HTERT RPE-1 (cell line): ENCODE data around the gene STAMBPL1.
"Not testable (repeated sequence)": the region's sequence is repeated elsewhere in the genome, so short reads cannot be mapped to it uniquely, and the experiment has no call there.

Source experiments
- in situ Hi-C: fragments of 300-500 bp; cut with MboI; formaldehyde crosslinking; loops from 4 replicates; pipeline ENCODE4 v1.14.3; 2020; ENCODE audit warnings: low sequenced_read_pairs

Gene STAMBPL1

DNA sequence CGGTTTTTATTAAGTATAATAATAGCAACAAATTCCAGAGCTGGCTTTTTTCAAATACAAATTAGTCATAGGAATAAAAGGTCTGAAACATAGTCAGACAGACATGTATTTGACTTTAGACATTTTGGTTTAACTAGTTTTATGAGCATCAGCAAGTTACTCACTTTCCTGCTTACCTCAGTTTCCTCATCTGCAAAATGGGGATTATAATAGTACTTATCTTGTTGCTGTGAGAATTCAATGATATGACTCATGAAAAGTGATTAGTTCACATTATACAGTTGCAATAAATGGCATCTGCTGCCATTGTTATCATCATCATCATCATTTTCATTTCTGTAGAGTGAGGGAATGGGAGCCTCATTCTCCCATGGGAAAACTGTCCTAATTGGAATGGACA is 39.0 kb downstream of the STAMBPL1 start:
- in situ Hi-C loops, result no loop called here

DNA sequence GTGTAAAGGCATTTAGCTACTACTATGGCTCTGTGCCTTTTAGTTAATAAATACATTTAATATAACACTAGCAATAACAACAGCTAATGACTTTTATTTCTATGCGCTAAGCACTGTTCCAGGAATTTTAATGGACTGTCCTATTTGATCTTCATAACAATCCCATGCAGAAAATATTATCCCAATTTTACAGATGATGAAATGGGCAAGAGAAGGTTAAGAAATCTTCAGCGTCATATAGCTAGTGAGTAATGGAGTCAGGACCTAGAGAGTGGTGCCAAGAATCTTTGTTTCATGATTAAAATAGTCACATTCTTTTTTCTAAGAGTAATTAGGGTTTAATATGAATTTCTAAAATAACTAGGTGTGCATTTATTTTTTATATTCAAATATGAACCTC is 40.2 kb downstream of the STAMBPL1 start:
- in situ Hi-C loops, result no loop called here

DNA sequence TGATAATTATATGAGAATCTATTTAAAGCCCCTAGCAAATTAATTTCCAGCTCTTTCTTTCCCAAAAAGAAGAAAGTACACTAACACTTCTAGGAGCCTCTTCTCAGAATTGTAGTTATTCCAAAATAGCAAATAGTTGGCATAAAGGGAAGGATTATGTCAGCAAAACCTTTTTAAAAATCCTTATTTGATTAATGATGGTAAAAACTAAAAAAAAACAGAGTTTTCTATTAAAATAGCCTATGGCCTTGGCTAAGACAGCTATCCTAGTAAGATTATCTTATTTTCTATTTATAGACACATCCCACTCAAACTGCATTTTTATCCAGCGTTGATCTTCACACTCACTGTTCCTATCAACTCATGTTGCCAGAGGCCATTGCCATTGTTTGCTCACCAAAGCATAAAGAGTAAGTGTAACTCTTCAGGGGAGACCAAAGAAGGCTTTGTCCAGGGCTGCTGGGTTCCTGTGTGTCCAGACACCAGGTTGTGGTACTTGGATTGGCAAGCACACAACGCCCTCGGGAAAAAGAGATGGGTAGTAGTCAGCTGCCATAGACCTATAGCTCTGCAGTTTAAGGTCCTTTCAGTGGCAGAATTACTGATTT is 41.0 kb downstream of the STAMBPL1 start:
- in situ Hi-C loops, result no loop called here

DNA sequence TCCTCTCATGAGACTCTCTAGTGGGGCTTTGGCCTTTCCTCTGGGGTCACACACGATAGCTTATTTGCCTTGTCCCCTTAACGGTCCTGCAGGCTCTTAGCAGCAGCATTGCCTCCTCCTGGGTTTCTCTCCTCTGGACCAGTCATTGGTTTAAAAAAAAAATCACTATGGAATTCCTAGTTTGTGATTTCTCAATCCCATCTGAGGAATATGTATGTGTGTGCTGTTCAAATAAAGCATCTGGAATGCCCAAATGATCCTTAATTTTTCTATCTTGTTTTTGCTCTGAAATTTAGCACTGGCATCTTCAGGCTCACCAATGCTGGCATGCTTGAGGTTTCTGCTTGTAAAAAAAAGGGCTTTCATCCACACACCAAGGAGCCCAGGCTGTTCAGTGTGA is 42.0 kb downstream of the STAMBPL1 start:
- in situ Hi-C loops, result no loop called here

DNA sequence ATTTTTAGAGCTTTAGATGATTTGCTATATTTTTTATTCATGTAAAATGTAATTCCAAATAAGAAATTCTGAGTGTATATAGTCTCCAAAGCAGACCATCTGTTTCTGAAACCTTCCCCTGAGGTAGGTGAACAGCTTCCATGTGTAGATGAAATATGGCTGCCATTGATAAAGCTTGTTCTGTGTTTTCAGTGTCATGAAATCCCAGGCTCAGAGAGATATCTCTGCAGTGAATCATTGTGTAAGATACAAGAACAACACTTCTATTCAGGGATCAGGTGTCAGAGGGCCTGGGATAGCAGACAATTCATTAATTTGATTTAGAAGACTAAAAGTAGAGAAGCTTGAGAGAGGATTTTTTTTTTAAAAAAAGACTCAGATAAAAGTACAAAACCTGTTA is 43.5 kb downstream of the STAMBPL1 start:
- in situ Hi-C loops, result no loop called here

DNA sequence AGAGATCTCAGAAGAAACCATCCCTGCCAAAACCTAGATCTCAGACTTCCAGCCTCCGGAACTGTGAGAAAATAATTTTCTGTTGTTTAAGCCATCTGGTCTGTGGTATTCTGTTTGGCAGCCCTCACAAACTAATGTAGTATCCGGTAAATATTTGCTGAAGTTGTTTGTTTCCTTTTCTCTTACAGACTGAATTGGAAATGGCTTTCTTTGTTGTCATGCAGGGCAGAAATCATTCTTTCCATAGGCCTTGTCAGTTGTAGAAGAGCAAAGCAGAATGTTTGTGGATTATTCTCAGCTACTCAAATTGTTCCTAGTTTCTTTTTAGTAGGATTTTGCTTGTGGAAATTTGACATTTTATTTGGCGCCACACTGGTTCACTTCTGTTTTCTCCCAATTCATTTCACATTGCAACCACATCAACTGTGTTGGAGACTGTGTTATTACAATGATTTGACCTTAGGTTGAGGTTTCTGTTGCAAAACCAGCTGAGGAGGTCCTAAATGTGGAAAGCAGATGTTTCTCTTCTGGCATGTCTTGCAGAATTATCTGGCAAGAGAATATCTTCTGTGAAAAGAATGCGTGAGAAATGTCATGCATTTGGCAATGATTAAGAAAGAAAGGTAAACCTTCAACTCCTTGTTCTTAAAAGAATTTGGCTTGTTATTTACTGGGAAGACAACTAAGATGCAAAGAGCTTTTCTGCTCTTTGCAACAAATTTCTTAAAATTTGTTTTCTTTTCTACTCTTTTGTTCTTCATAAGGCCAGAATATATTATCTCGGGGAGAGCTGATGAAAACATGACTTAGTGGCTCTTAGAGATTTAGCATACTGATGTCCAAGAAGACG is 46.7 kb downstream of the STAMBPL1 start:
- in situ Hi-C loops, result no loop called here

DNA sequence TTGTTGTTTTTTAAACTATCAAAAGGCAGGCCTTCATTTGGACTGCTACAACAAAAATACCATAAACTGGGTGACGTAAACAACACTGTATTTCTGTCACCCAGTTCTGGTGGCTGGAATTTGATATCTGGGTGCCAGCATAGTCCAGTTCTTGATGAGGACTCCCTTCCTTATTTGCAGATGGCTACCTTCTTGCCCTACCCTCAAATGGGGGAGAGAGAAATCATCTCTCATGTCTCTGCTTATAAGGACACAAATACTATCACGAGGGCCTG is 47.3 kb downstream of the STAMBPL1 start:
- in situ Hi-C loops, result no loop called here

DNA sequence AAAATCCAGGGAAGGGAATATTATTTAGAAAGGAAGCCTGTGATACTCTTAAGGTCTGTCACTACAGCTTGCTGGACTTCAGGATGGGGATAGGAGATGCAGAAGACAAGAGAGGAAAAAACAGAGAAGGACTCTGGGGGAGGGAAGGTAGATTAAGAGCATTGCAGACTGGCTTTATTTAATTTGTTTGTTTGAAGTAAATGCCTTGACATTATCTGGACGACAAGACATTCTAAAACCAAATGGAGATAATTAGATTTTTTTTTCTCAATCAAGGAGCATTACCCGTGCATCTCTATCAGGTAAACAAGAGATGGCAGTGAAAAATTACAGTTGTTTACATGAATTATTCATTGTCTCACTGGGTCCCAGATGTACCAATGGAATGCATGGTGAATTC is 48.2 kb downstream of the STAMBPL1 start:
- in situ Hi-C loops, result no loop called here

DNA sequence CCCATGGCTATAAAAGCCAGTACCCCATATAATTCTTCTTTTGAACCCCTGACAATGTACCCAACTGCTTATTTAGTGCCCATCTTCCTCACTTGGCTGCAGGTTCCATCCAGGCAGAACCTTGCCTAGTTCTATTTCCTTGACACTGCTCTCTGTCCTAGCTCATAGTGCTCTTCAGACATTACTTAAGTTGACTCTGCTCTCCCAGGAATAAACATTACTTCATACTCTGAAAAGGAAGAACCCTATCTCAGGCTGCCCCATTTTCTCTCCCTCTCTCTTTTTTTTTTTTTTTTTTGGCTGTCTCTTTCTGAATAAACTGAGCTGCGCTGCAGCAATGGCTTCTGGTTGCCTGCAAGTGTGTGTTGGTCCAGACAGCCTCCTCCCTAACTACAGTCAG is 51.5 kb downstream of the STAMBPL1 start:
- in situ Hi-C loops, result no loop called here

DNA sequence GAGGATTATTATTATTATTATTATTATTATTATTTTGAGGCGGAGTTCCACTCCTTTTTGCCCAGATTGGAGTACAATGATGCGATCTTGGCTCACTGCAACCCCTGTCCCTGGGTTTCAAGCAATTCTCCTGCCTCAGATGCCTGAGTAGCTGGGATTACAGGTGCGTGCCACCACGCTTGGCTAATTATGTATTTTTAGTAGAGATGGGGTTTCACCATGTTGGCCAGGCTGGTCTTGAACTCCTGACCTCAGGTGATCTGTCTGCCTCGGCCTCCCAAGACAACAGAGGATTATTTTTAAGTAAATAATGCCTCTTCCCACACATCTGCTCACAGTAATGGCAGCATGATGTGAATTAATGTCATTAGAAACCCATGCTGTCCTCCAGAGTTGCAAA is 52.0 kb downstream of the STAMBPL1 start:
- in situ Hi-C loops, result not testable (repeated sequence)

DNA sequence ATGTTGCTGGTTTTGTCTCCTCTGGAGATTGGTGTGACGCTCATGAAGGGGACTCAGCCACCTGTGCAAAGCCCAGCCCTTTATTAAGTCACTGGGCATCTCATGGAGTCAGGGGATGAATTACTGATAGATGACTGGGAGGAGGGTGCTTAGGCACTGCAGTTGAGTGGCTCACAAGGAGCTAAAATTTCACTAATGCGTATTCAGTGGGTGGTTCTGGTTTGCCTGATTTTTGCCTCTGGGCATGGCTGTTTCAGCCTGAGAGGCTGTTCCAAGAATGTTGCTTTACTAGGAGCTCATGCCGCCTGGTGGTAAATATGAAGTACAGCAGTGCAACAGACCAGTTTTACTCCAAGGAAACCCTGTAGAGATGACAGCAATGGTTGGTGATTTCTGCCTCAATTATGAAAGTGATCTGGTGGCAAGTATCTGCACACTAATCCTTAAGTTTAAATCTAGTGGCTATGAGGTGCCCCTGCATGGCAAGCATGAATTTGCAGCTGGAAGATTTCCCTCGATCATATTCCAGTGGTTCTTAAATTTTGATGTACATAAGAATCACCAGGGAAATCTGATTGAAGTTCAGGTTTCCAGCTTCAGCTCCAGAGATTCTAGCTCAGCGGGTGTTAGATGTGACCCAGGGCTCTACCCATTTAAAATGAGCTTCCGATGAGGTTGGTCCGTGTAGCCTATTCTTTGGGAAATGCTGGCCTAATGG is 52.7 kb downstream of the STAMBPL1 start:
- in situ Hi-C loops, result no loop called here

DNA sequence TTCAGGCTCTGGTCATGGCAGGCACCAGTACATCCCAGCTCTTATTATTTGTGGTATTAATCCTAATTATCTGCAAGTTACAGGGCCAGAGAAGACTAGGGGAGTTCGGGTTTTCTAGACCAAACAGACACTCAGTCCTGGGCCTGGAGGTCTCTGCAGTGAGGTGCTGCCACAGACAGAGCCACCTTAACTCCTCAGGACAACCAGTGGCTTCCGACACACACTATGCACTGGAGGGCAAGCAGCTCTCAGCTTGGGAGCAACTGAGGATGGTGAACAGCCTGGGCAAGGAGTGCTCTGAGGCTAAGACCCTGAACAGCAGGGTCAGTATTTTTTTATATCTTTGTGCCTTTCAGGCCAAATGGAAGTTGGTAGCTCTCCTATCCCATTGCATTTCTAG is 53.5 kb downstream of the STAMBPL1 start:
- in situ Hi-C loops, result no loop called here

DNA sequence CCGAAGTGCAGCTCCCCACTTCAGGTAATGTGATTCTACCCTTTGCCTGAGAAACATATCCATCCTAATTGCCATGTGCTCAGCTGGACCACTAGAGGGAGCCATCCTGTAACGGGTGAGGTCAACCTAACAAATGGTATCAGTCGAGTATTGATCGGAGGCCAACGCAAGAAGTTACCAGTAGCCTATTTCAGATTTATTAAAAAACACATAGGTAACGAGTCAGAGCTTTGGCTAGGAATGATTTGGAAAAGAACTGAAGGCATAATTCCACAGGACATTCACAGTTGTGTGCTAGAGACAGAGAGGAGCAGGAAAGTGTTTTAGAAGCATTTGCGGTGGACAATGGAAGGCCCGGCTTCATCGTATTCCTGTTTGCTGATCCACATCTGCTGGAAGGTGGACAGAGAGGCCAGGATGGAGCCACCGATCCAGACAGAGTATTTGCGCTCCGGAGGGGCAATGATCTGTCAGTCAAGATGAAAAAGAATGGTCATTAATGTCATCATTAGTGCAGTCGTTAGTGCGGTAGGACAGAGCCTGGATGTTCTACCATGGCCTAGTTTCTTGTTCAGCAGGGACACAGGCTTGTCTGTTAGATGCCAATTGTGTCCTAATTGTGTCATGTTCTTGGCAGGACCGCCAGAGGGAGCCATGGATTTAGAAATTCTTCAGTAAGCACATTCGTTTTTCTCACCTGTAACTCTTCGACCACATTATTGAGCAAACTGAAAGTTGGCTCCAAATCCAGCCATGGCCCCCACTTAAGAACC is 55.0 kb downstream of the STAMBPL1 start:
- in situ Hi-C loops, result no loop called here

DNA sequence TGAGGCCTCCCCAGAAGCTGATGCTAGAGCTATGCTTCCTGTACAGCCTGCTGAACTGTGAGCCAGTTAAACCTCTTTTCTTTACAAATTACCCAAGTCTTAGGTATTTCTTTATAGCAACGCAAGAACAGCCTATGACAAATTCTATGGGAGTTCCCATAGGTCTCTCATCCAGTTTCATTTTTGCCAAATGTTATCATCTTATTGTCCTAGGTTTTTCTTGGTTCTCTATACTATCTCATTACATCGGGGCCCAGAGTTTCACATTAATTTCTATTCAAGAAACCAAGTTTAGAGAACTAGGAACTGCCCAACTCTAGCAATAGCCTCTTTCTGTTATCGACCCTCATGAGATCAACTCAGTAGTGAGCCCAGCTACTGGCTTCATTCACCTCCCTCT is 56.6 kb downstream of the STAMBPL1 start:
- in situ Hi-C loops, result no loop called here

DNA sequence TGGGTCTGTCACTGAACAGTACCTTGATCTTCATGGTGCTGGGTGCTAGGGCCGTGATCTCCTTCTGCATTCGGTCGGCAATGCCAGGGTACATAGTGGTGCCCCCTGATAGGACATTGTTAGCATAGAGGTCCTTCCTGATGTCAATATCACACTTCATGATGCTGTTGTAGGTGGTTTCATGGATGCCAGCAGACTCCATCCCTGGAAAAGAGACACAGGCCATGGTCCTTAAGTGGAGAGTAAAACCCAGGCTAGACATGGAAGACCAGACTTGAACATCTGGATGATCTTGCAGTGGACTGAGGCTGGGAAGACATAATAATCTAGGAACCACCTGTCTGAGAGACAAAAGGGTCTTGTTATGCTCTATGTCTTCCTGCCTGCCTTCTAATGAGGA is 58.0 kb downstream of the STAMBPL1 start:
- in situ Hi-C loops, result no loop called here

DNA sequence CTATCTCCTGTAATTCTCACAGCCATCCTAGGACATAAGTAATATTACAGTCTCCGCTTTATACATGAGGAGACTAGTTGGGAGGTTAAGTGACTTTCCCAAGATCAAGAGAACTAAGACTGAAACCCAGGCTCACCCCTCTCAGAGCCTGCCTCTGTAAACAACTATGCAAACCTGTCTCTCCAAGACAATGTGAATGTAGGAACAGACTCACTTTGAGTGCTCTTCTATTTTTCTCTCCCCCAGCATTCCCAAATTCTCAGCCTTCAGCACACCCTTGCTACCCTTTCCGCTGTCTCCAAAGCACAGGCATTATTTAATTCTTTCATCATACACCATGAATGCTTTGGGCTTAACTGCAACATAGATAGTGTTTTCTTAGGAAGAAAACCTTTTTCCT is 58.9 kb downstream of the STAMBPL1 start:
- in situ Hi-C loops, result no loop called here

DNA sequence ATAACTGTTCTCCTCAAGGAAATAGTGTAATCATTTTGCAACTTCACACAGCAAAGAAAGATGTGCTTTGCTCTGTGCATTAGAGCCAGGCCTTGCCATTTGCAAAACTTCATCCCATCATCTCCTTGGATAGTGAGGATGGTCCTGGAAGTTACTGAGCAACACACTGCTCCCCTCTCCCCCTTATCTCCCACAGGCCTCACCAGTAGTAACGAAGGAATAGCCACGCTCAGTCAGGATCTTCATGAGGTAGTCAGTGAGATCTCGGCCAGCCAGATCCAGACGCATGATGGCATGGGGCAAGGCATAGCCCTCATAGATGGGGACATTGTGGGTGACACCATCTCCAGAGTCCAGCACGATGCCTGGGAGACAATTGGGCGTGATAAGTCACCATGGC is 61.0 kb downstream of the STAMBPL1 start:
- in situ Hi-C loops, result no loop called here

DNA sequence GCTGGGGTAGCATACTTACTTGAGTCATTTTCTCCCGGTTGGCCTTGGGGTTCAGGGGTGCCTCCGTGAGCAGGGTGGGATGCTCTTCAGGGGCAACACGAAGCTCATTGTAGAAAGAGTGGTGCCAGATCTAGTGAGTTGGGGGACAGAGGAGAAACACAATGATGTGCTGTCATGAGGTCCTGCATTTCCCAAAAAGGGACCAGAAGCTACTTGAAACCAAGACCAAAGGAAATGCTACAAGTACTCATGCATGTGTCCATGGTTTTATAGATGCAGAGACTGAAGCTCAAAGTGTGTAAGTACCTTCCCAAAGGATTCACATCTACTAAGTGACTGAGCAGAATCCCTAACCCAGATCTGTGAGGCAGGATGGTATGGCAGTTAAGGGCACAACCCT is 63.7 kb downstream of the STAMBPL1 start:
- in situ Hi-C loops, result no loop called here

DNA sequence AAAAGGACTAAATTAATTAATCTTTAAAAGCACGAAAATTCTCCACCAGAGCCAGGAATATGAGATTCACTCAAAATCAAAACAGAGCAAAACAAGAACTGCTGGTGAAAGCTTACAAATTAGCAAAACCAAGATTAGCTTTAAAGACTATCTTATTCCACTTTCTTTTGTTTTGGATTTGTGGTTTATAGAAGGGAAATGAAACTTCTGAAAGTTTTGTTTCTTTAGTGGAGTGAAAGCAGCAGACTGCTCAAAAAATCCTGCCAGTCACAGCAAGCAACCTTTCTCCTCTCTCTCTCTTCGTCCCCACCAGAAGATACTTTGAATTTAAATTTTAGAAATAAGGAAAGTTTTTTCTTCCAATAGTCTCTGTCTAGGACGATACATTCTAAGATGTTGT is 64.8 kb downstream of the STAMBPL1 start:
- in situ Hi-C loops, result no loop called here

DNA sequence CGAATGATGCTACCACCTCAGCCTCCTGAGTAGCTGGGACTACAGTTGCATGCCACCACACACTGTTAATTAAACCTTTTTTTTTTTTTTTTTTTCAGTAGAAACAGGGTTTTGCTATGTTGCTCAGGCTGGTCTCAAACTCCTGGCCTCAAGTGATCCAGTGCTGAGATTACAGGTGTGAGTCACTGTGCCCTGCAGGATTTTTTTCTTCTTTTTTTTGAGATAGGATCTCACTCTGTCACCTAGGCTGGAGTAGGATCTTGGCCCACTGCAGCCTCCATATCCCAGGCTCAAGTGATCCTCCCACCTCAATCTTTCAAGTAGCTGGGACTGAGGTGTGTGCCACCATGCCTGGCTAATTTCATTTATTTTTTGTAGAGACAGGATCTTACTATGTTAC is 66.2 kb downstream of the STAMBPL1 start:
- in situ Hi-C loops, result no loop called here

DNA sequence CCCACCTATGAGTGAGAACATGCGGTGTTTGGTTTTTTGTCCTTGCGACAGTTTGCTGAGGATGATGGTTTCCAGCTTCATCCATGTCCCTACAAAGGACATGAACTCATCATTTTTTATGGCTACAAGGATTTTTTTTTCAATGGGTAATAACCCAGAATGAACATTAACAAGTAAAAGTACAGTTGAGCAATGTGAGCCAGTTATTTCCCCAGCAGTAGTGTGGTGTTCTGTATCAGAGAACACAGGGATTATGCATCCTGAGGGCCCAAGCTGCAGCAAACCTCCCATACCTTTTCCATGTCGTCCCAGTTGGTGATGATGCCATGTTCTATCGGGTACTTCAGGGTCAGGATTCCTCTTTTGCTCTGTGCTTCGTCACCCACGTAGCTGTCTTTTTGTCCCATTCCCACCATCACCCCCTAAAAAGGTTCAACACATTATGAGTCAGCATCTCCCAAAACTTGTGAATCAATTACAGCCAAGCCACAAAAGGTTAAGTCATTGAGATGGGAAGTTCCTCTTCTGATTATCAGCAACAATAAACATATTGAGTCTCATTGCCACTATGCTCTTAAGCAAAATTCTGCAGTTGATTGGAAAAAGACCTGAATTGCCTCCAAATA is 67.0 kb downstream of the STAMBPL1 start:
- in situ Hi-C loops, result no loop called here
